GM23338 (cell line): ENCODE results near the gene GNG7.

Experiments used
- CREB1 ChIP-seq: fragments of 250-450 bp; sonication (Bioruptor Pico); IDR thresholded peaks from 2 replicates; pipeline ENCODE4 v1.5.0; 2020; ENCODE audit warnings: low read depth, mild to moderate bottlenecking, moderate library complexity
- EZH2 ChIP-seq: fragments of 200-600 bp; sonication (generic); IDR thresholded peaks from one replicate; pipeline ENCODE4 v1.8.0; 2017; ENCODE audit warnings: antibody characterized with exemption, mild to moderate bottlenecking, low read depth; ENCODE audit not compliant: unreplicated experiment
- EZH2phosphoT487 ChIP-seq: fragments of 200-600 bp; sonication (generic); IDR thresholded peaks from one replicate; pipeline ENCODE4 v1.8.1; 2018; ENCODE audit warnings: antibody characterized with exemption; ENCODE audit not compliant: unreplicated experiment
- NANOG ChIP-seq: IDR thresholded peaks from 2 replicates; pipeline ENCODE4 v1.6.1; 2016; ENCODE audit warnings: antibody characterized with exemption, borderline replicate concordance
- POLR2AphosphoS5 ChIP-seq: IDR thresholded peaks from 2 replicates; pipeline ENCODE4 v1.6.1; 2016; ENCODE audit warnings: antibody characterized with exemption, low read depth
- STAT1 ChIP-seq: IDR thresholded peaks from one replicate; pipeline ENCODE4 v1.6.1; 2016; ENCODE audit warnings: antibody characterized with exemption; ENCODE audit not compliant: unreplicated experiment
- ZNF114 ChIP-seq: fragments of 250-450 bp; sonication (Bioruptor Pico); IDR thresholded peaks from 2 replicates; pipeline ENCODE4 v1.5.0; 2020; ENCODE audit warnings: mild to moderate bottlenecking, moderate library complexity
- ZNF331 ChIP-seq: fragments of 250-450 bp; sonication (Bioruptor Pico); IDR thresholded peaks from 2 replicates; pipeline ENCODE4 v1.5.0; 2020; ENCODE audit warnings: low read depth, mild to moderate bottlenecking, moderate library complexity
- TF ChIP-seq, protein P1 (sequence below), 2 experiments: fragments of 200-600 bp in 1 of 2; sonication (generic) in 1 of 2; conservative IDR thresholded peaks; 2 replicates each; pipeline versions ENCODE4 v1.5.1 to v1.6.1; 2016 to 2017; ENCODE audit warnings: antibody characterized with exemption in 2 of 2, low read depth in 2 of 2, mild to moderate bottlenecking in 2 of 2, moderate library complexity in 1 of 2
- TF ChIP-seq, protein P2 (sequence below): IDR thresholded peaks from one replicate; pipeline ENCODE4 v1.6.1; 2018; ENCODE audit warnings: antibody characterized with exemption; ENCODE audit not compliant: unreplicated experiment

- TF ChIP-seq, protein P1, sequence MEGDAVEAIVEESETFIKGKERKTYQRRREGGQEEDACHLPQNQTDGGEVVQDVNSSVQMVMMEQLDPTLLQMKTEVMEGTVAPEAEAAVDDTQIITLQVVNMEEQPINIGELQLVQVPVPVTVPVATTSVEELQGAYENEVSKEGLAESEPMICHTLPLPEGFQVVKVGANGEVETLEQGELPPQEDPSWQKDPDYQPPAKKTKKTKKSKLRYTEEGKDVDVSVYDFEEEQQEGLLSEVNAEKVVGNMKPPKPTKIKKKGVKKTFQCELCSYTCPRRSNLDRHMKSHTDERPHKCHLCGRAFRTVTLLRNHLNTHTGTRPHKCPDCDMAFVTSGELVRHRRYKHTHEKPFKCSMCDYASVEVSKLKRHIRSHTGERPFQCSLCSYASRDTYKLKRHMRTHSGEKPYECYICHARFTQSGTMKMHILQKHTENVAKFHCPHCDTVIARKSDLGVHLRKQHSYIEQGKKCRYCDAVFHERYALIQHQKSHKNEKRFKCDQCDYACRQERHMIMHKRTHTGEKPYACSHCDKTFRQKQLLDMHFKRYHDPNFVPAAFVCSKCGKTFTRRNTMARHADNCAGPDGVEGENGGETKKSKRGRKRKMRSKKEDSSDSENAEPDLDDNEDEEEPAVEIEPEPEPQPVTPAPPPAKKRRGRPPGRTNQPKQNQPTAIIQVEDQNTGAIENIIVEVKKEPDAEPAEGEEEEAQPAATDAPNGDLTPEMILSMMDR (conservative IDR thresholded peaks at IDR 0.05; ENCODE audit: low read depth in 2 of 2) = no peak
- no peak for TF ChIP-seq CREB1 (CRISPR knock-in tag)
- no peak for TF ChIP-seq POLR2AphosphoS5
- TF ChIP-seq, protein P2, sequence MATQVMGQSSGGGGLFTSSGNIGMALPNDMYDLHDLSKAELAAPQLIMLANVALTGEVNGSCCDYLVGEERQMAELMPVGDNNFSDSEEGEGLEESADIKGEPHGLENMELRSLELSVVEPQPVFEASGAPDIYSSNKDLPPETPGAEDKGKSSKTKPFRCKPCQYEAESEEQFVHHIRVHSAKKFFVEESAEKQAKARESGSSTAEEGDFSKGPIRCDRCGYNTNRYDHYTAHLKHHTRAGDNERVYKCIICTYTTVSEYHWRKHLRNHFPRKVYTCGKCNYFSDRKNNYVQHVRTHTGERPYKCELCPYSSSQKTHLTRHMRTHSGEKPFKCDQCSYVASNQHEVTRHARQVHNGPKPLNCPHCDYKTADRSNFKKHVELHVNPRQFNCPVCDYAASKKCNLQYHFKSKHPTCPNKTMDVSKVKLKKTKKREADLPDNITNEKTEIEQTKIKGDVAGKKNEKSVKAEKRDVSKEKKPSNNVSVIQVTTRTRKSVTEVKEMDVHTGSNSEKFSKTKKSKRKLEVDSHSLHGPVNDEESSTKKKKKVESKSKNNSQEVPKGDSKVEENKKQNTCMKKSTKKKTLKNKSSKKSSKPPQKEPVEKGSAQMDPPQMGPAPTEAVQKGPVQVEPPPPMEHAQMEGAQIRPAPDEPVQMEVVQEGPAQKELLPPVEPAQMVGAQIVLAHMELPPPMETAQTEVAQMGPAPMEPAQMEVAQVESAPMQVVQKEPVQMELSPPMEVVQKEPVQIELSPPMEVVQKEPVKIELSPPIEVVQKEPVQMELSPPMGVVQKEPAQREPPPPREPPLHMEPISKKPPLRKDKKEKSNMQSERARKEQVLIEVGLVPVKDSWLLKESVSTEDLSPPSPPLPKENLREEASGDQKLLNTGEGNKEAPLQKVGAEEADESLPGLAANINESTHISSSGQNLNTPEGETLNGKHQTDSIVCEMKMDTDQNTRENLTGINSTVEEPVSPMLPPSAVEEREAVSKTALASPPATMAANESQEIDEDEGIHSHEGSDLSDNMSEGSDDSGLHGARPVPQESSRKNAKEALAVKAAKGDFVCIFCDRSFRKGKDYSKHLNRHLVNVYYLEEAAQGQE = no peak
- TF ChIP-seq EZH2 = peak; percentile 17
- no peak for TF ChIP-seq EZH2phosphoT487
- TF ChIP-seq STAT1 = no peak
- no peak for TF ChIP-seq ZNF114 (CRISPR knock-in tag)
- no peak for TF ChIP-seq ZNF331 (CRISPR knock-in tag)
- no peak for TF ChIP-seq NANOG
Measured at GRCh38 chr19:2477141-2477710, 225.3 kb downstream of the GNG7 start.
